ENCODE results near the gene LAMA1. TPM values are rescaled to one million over a fixed set of nuclear protein-coding genes. Genes with fewer than 3 reads are reported as not detected.
"Not testable (repeated sequence)": the region's sequence is repeated elsewhere in the genome, so short reads cannot be mapped to it uniquely, and the experiment has no call there.

The LAMA1 gene
- polyA plus RNA-seq, 1 donor from 2014 or later, result not detected

DNA sequence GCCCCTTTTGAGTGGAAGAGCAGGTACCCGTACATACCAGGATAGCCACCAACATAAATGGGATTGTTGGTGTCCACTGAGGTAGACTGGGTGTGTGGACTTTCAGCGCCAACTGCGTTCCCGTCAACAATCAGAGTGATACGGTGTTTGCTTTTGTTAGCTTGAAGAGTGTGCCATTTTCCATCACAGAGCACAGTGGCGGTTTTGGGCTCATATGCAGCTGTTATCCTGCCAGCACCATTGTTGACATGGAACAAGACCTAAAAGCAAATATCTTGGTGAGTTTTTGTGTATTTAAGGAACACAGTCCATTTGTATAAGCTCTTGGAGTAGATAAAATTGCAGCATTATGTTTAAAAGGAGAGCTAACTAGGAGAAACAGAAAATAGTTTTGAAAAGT, 174.5 kb downstream of the LAMA1 start:
- H3K4me3 Mint-ChIP-seq, result no peak overlapping the region

DNA sequence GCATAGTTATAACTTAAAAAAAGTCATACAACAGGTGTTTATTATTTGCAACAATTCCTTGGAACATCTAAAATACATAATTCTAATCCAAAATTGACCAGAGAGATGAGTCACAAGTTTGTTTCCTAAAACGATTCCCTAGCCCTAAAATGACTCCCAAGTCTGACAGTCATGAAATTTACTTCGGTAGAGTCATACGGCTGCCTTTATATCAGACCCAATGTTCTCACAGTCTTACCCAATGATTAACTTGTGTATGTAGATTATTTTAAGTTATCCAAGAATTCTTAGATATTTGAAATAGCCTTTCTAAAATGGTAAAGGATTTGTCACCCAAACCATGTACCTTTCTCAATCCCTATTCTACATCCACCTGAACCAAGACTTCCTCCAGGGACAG, 174.9 kb downstream of the LAMA1 start:
- Mint-ChIP-seq H3K36me3 (peaks cover 2% of the 10 kb centered on the region), H3K4me1 (no peaks in the 10 kb centered on the region), H3K27me3 (peaks cover 2% of the 10 kb centered on the region), H3K9me3 (peaks cover 2 to 6% (median 2%) of the 10 kb centered on the region in 3 donors), H3K4me3 (no peak overlapping the region), H3K27ac (no peak overlapping the region)

More for the DNA sequence above, 174.5 kb downstream of the LAMA1 start:
- peaks cover 2 to 6% (median 2%) of the 10 kb centered on the region in 3 donors for H3K9me3 Mint-ChIP-seq
- H3K36me3 Mint-ChIP-seq, result peaks cover 2% of the 10 kb centered on the region
- H3K4me1 Mint-ChIP-seq, result no peaks in the 10 kb centered on the region
- no peaks in the 10 kb centered on the region for H3K27me3 Mint-ChIP-seq
- H3K27ac Mint-ChIP-seq, result no peak overlapping the region

DNA sequence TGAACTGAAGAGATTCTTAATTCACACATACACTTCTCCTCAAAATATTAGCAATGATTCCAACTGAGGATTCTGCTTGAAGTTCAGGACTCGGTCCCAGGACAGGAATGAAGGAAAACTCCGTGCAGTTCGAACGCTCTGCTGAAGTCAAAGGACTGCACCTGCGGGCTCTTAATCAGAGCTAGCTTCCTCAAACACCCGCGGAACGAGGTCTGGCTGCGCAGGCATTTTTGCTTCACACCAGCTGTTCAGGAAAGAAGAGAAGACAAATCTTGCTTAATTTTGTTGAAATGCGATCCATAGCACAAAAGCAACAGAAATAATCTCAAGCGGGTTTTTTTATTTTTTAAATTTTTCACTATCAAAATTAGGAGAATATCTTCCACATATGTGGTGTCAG, 175.6 kb downstream of the LAMA1 start:
- Mint-ChIP-seq H3K36me3 (peaks cover 2% of the 10 kb centered on the region), H3K4me3 (no peak overlapping the region), H3K27ac (no peak overlapping the region), H3K27me3 (peaks cover 4% of the 10 kb centered on the region), H3K9me3 (peaks cover 2 to 6% (median 2%) of the 10 kb centered on the region in 3 donors), H3K4me1 (no peaks in the 10 kb centered on the region)

- H3K9me3 Mint-ChIP-seq, result peaks cover 2 to 11% (median 2%) of the 10 kb centered on the region in 3 donors
- H3K4me1 Mint-ChIP-seq, result no peaks in the 10 kb centered on the region
- H3K36me3 Mint-ChIP-seq, result peaks cover 2% of the 10 kb centered on the region
- H3K27ac Mint-ChIP-seq, result no peak overlapping the region
- no peak overlapping the region for H3K4me3 Mint-ChIP-seq
- peaks cover 4% of the 10 kb centered on the region for H3K27me3 Mint-ChIP-seq
Observed at GRCh38 chr18:6940451-6940850, 177.1 kb downstream of the LAMA1 start.

- Mint-ChIP-seq H3K9me3 (peaks cover 2 to 11% (median 2%) of the 10 kb centered on the region in 3 donors), H3K27me3 (peaks cover 4% of the 10 kb centered on the region), H3K27ac (no peak overlapping the region), H3K4me1 (no peaks in the 10 kb centered on the region), H3K4me3 (no peak overlapping the region), H3K36me3 (peaks cover 2% of the 10 kb centered on the region)
Observed at GRCh38 chr18:6939972-6940371, 177.6 kb downstream of the LAMA1 start.

DNA sequence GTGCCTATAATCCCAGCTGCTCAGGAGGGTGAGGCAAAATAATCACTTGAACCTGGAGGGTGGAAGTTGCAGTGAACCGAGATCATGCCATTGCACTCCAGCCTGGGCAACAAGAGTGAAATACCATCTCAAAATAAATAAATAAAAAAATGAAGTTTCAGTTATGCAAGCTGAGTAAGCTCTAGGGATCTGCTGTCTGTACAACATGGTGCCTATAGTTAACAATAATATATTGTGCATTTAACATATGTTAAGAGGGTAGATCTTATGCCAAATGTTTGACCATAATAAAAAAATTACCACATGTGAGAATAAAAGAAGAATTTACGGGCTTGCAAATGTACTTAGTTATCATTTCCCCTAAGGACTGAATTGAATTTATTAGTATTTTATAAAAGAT, 179.2 kb downstream of the LAMA1 start:
- not testable (repeated sequence) for H3K36me3 Mint-ChIP-seq, H3K27ac Mint-ChIP-seq, H3K4me3 Mint-ChIP-seq, H3K27me3 Mint-ChIP-seq, H3K4me1 Mint-ChIP-seq
- peaks cover 2 to 11% (median 2%) of the 10 kb centered on the region in 3 donors for H3K9me3 Mint-ChIP-seq

DNA sequence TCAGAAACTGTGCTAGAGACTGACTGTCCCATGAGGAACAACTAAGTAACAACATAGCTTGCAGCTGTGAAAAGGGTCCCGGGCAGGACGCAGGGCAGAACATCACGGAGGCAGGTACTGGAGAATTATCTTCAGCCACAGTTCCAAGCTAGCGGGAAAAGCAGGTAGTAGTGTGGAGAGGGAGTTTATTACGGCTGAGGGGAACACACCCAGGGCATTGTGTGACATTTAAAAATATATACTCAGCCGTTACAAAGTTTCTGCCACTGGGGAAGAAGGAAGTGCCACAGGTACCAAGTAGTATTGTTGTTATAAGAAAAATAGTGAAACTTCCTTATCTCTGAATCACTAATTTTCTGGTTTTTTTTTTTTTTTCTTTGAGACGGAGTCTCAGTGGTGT, 179.6 kb downstream of the LAMA1 start:
- Mint-ChIP-seq H3K27me3 (peaks cover 4% of the 10 kb centered on the region), H3K4me1 (no peaks in the 10 kb centered on the region), H3K9me3 (peaks cover 0 to 11% (median 0%) of the 10 kb centered on the region in 3 donors), H3K36me3 (peaks cover 2% of the 10 kb centered on the region), H3K27ac (no peak overlapping the region), H3K4me3 (no peak overlapping the region)

- Mint-ChIP-seq H3K27me3 (peaks cover 4% of the 10 kb centered on the region), H3K27ac (no peak overlapping the region), H3K4me3 (no peak overlapping the region), H3K9me3 (peaks cover 0 to 11% (median 1%) of the 10 kb centered on the region in 3 donors), H3K4me1 (no peaks in the 10 kb centered on the region), H3K36me3 (peaks cover 2% of the 10 kb centered on the region)
Observed at GRCh38 chr18:6934859-6935258, 182.7 kb downstream of the LAMA1 start.

DNA sequence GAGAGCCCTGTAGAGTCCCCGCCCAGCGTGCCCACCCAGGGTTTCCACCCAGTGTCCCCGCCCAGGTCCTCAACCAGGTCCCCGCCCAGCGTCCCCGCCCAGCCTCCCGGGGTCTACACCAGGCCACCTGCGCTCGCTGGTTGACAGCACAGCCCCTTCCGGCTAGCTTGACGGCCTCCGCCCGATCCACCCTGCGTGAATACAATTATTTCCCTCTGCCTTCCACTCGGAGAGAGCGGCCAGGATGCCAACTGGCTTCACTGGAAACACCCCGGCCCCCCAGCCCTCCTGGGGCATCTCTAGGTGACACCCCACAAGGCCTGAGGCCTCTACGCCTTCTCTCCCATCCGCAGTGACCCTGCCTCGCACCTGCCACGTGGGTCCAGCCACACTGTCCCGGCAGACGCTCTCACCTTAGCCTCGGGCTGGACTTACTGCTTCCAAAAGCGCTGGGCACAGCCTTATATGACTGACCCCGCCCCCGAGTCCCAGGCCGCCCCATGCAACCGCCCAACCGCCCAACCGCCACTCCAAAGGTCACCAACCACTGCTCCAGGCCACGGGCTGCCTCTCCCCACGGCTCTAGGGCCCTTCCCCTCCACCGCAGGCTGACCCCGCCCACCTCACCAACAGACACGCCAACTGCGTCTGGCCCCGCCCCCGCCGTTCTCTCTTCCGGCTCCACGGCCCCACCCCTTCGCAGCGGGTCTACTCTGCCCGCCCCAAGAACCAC, 188.1 kb downstream of the LAMA1 start:
- Mint-ChIP-seq H3K36me3 (no peaks in the 10 kb centered on the region), H3K27me3 (no peaks in the 10 kb centered on the region), H3K9me3 (peaks cover 1 to 3% (median 2%) of the 10 kb centered on the region in 3 donors), H3K4me1 (no peaks in the 10 kb centered on the region), H3K4me3 (no peak overlapping the region), H3K27ac (no peak overlapping the region)

DNA sequence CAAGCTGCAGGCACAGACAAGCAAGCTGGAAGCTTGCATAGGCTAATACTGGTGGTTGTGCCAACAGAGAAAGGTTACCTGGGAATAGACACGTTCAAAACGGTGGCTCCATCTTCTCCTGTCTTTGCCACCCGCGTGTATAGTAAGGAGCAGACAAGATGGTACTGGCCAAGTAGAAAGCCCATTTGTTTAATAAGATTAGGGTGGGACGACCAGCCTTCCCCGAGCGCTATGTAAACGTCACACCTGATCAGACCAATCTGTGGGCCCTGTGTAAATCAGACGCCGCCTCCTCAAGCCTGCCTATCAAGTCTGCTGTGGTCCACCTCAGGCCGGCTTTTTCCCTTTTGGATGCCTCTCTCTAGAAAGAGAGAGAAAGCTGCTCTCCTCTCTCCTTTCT, 189.2 kb downstream of the LAMA1 start:
- no peaks in the 10 kb centered on the region for H3K36me3 Mint-ChIP-seq
- H3K4me3 Mint-ChIP-seq, result no peak overlapping the region
- peaks cover 2 to 8% (median 3%) of the 10 kb centered on the region in 3 donors for H3K9me3 Mint-ChIP-seq
- no peaks in the 10 kb centered on the region for H3K27me3 Mint-ChIP-seq
- H3K27ac Mint-ChIP-seq, result no peak overlapping the region
- H3K4me1 Mint-ChIP-seq, result no peaks in the 10 kb centered on the region

- peaks cover 4 to 10% (median 6%) of the 10 kb centered on the region in 3 donors for H3K9me3 Mint-ChIP-seq
- H3K27ac Mint-ChIP-seq, result no peak overlapping the region
- no peaks in the 10 kb centered on the region for H3K27me3 Mint-ChIP-seq
- no peaks in the 10 kb centered on the region for H3K36me3 Mint-ChIP-seq
- no peak overlapping the region for H3K4me3 Mint-ChIP-seq
- no peaks in the 10 kb centered on the region for H3K4me1 Mint-ChIP-seq
Observed at GRCh38 chr18:6927153-6927552, 190.4 kb downstream of the LAMA1 start.

DNA sequence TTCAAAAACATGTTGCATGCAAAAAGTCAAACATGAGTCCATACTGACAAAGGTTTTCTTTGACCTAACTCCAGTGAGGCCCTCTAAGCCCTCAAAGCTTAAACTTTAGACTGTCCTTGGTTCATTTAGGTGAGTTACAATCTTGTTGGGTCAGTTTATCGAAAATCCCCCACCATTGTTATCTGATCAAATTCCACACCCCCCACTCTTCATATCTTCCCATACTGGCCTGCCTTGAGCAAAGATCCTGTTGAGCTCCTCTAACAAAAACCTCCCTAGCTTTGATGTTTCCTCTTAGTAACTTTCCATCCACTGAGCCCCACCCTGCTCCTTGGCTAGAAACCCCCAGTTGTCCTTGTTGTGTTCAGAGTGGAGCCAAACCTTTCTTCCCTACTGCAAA, 194.4 kb downstream of the LAMA1 start:
- Mint-ChIP-seq H3K4me3 (no peak overlapping the region), H3K27ac (peak overlapping the region in 1 of 3 donors; percentile 4), H3K9me3 (peaks cover 5 to 11% (median 6%) of the 10 kb centered on the region in 3 donors), H3K36me3 (peaks cover 1% of the 10 kb centered on the region), H3K27me3 (no peaks in the 10 kb centered on the region), H3K4me1 (no peaks in the 10 kb centered on the region)

DNA sequence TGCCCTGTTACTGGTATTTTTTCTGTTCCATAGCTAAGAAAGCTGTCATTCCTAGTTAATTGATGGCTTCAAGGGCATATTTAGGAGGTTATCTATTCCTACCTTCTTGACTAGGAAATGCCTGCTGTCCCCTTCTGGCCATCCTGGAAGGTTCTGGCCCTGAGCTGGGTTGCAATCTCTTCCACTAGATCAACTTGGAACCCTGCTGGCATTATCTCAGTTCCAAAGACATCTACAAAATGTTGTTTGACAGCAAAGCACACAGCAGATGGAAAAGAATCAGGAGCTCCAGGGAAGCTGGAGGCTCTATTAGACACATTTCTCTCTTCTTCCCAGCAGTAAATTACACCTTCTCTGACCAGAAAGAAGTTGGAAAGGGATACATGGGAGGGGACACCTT, 196.0 kb downstream of the LAMA1 start:
- Mint-ChIP-seq H3K27ac (no peak overlapping the region), H3K27me3 (no peaks in the 10 kb centered on the region), H3K9me3 (peaks cover 4 to 14% (median 7%) of the 10 kb centered on the region in 3 donors), H3K36me3 (peaks cover 1% of the 10 kb centered on the region), H3K4me3 (no peak overlapping the region), H3K4me1 (no peaks in the 10 kb centered on the region)

DNA sequence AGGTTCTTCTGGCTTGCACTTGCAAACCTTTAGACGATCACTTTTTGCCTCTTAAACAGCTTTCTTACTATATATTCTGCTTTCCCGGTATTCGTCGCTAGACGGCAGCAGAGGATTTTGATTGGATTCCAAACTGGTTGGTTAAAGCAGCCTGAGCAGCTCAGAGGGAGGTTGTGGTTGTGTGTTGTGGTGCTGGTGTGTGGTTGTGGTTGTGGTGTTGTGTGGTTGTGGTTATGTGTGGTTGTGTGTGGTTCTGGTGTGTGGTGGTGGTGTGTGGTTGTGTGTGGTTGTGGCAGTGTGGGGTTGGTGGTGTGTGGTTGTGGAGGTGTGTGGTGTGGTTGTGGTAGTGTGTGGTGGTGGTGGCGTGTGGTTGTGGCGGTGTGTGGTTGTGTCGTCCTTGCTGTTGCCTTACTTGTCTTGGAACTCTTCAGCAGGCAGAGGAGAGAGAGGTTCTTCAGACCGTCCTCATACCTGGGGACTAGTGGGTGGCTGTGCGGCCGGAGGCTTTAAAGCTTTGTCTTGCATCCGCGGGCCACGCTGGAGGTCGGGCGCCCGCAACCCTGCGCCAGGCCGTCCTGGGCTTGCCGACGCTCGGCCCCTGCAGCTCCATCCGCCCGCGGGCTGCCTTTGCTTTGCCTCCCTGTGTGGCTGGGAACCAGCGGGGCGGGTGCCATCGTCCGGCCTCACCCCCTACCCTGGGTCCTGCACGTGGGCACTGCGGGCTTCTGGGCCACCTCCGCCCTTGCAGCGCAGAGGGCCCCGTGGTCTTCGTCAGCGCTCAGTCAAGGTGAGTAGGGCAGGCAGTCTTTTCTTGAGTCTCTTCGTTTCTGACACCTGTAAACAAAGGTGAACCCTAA, 197.3 kb downstream of the LAMA1 start:
- Mint-ChIP-seq H3K36me3 (peaks cover 1% of the 10 kb centered on the region), H3K9me3 (peaks cover 4 to 14% (median 7%) of the 10 kb centered on the region in 3 donors), H3K4me1 (no peaks in the 10 kb centered on the region), H3K27ac (no peak overlapping the region), H3K27me3 (no peaks in the 10 kb centered on the region), H3K4me3 (no peak overlapping the region)

- peaks cover 1% of the 10 kb centered on the region for H3K36me3 Mint-ChIP-seq
- H3K9me3 Mint-ChIP-seq, result peaks cover 2 to 7% (median 2%) of the 10 kb centered on the region in 3 donors
- no peak overlapping the region for H3K27ac Mint-ChIP-seq
- no peaks in the 10 kb centered on the region for H3K27me3 Mint-ChIP-seq
- H3K4me3 Mint-ChIP-seq, result no peak overlapping the region
- no peaks in the 10 kb centered on the region for H3K4me1 Mint-ChIP-seq
Observed at GRCh38 chr18:6917072-6917471, 200.5 kb downstream of the LAMA1 start.

All from IgD-negative memory B cell (primary cell).